Liver (tissue), 9 donors: ENCODE results near the gene WNK4. TPM values are rescaled to one million over a fixed set of nuclear protein-coding genes. Genes with fewer than 3 reads are reported as not detected.

Experiments
- DNase-seq: peaks from one replicate; pipeline ENCODE4 v3.0.0-alpha.2; 2017; ENCODE audit warnings: low spot score
- H3K27ac ChIP-seq, 2 donors: one replicate each; pipeline ENCODE4 v1.7.0; 2013; ENCODE audit warnings: inconsistent platforms in 2 of 2, low read length in 2 of 2, control low read depth in 1 of 2, low read depth in 1 of 2, mild to moderate bottlenecking in 1 of 2
- H3K27me3 ChIP-seq, 4 donors: one replicate each; pipeline versions ENCODE4 v1.6.1 to v1.7.0; 2013; ENCODE audit warnings: low read length in 3 of 4, inconsistent platforms in 1 of 4, mild to moderate bottlenecking in 1 of 4, moderate library complexity in 1 of 4; ENCODE audit not compliant: control insufficient read depth in 4 of 4, insufficient read depth in 4 of 4
- H3K36me3 ChIP-seq, 4 donors: one replicate each; pipeline versions ENCODE4 v1.6.1 to v1.7.0; 2013; ENCODE audit warnings: low read length in 3 of 4, mild to moderate bottlenecking in 3 of 4, low read depth in 1 of 4, moderate library complexity in 1 of 4; ENCODE audit not compliant: control insufficient read depth in 4 of 4, insufficient read depth in 3 of 4
- H3K4me1 ChIP-seq, 4 donors: one replicate each; pipeline versions ENCODE4 v1.6.1 to v1.7.0; 2013; ENCODE audit warnings: low read length in 3 of 4, mild to moderate bottlenecking in 3 of 4, moderate library complexity in 1 of 4; ENCODE audit not compliant: control insufficient read depth in 4 of 4, insufficient read depth in 4 of 4
- H3K4me3 ChIP-seq, 3 donors: one replicate each; pipeline versions ENCODE4 v1.6.1 to v1.7.0; 2013; ENCODE audit warnings: low read length in 3 of 3, control low read depth in 1 of 3, low read depth in 1 of 3, mild to moderate bottlenecking in 1 of 3
- H3K9ac ChIP-seq, 2 donors: one replicate each; pipeline ENCODE4 v1.7.0; 2013; ENCODE audit warnings: low read length in 2 of 2, mild to moderate bottlenecking in 2 of 2, moderate library complexity in 2 of 2, control low read depth in 1 of 2, low read depth in 1 of 2
- H3K9me3 ChIP-seq, 4 donors: one replicate each; pipeline versions ENCODE4 v1.6.1 to v1.7.0; 2013; ENCODE audit warnings: low read length in 3 of 4; ENCODE audit not compliant: control insufficient read depth in 4 of 4
- ATF3 ChIP-seq: IDR thresholded peaks from 2 replicates; pipeline ENCODE4 v1.6.1; 2016; ENCODE audit warnings: antibody characterized with exemption
- CTCF ChIP-seq: fragments of 150-350 bp; IDR thresholded peaks from 2 replicates; pipeline ENCODE4 v1.5.1; 2017; ENCODE audit warnings: improper control_type of control experiment, low read depth, low read length; ENCODE audit not compliant: missing input control
- EGR1 ChIP-seq, 2 donors: IDR thresholded peaks; 2 replicates each; pipeline ENCODE4 v1.6.1; 2016 to 2018; ENCODE audit warnings: antibody characterized with exemption in 2 of 2, low read depth in 2 of 2
- FOXA1 ChIP-seq: IDR thresholded peaks from 2 replicates; pipeline ENCODE4 v1.6.1; 2016; ENCODE audit warnings: antibody characterized with exemption
- FOXA2 ChIP-seq: IDR thresholded peaks from 2 replicates; pipeline ENCODE4 v1.6.1; 2016; ENCODE audit warnings: antibody characterized with exemption
- GABPA ChIP-seq, 2 donors: IDR thresholded peaks in 1 of 2; conservative IDR thresholded peaks in 1 of 2; 2 replicates each; pipeline ENCODE4 v1.6.1; 2016; ENCODE audit warnings: antibody characterized with exemption in 2 of 2, mild to moderate bottlenecking in 1 of 2, moderate library complexity in 1 of 2
- HNF4A ChIP-seq, 2 donors: conservative IDR thresholded peaks; 2 replicates each; pipeline ENCODE4 v1.6.1; 2016; ENCODE audit warnings: antibody characterized with exemption in 2 of 2, mild to moderate bottlenecking in 2 of 2
- HNF4G ChIP-seq: IDR thresholded peaks from 2 replicates; pipeline ENCODE4 v1.6.1; 2016; ENCODE audit warnings: antibody characterized with exemption
- JUND ChIP-seq, 2 donors: IDR thresholded peaks; 2 replicates each; pipeline ENCODE4 v1.6.1; 2016; ENCODE audit warnings: antibody characterized with exemption in 2 of 2
- MAX ChIP-seq: IDR thresholded peaks from 2 replicates; pipeline ENCODE4 v1.6.1; 2016; ENCODE audit warnings: antibody characterized with exemption
- NR2F2 ChIP-seq: IDR thresholded peaks from 2 replicates; pipeline ENCODE4 v1.6.1; 2016; ENCODE audit warnings: antibody characterized with exemption
- RAD21 ChIP-seq, 2 donors: IDR thresholded peaks; 2 replicates each; pipeline ENCODE4 v1.6.1; 2016; ENCODE audit warnings: antibody characterized with exemption in 2 of 2, mild to moderate bottlenecking in 2 of 2
- RXRA ChIP-seq, 2 donors: IDR thresholded peaks; 2 replicates each; pipeline ENCODE4 v1.6.1; 2017 to 2018; ENCODE audit warnings: antibody characterized with exemption in 2 of 2, mild to moderate bottlenecking in 1 of 2
- SP1 ChIP-seq: IDR thresholded peaks from 2 replicates; pipeline ENCODE4 v1.6.1; 2018; ENCODE audit warnings: antibody characterized with exemption, mild to moderate bottlenecking
- TAF1 ChIP-seq: conservative IDR thresholded peaks from 2 replicates; pipeline ENCODE4 v1.6.1; 2016; ENCODE audit warnings: antibody characterized with exemption, mild to moderate bottlenecking
- YY1 ChIP-seq: IDR thresholded peaks from 2 replicates; pipeline ENCODE4 v1.6.1; 2016; ENCODE audit warnings: antibody characterized with exemption, mild to moderate bottlenecking
- ZBTB33 ChIP-seq: IDR thresholded peaks from 2 replicates; pipeline ENCODE4 v1.6.1; 2016; ENCODE audit warnings: antibody characterized with exemption
- WGBS: extraction: QIAGEN DNeasy Blood & Tissue Kit; methylation state at CpG from one replicate; pipeline ENCODE4 v1.1.7; 2013; 5-methylcytosine and 5-hydroxymethylcytosine counted together
- polyA plus RNA-seq, 2 donors: library from polyadenylated mRNA; stranded (reverse) in 1 of 2; unstranded in 1 of 2; fragments of 200-250 nt in 1 of 2; fragments of >200 nt in 1 of 2; fragmentation: Nextera tagmentation in 1 of 2; extraction: Ambion mirVana in 1 of 2; gene quantifications; one replicate each; pipeline versions ENCODE4 v1.2.1 to v1.2.3, GENCODE V29; 2013 to 2015
- total RNA-seq, 2 donors: library from RNA; depleted of rRNA; stranded (reverse); fragments of >200 nt; gene quantifications; one replicate each; pipeline ENCODE4 v1.2.3, GENCODE V29; 2014
- donor health status: healthy.
- donor health status: healthy.
- donor health status: healthy.
- donor health status: healthy.
- donor health status: healthy.

The WNK4 gene
- total and polyA plus RNA-seq, 4 donors = 0.33 to 7.5 (median 0.50) TPM

GRCh38 chr17:42748908-42749798 lies 31.3 kb upstream of the WNK4 start:
- no peak for DNase-seq
- Histone ChIP-seq H3K27me3 (no peaks in the 10 kb centered on the region), H3K4me3 (no peak overlapping the region), H3K9me3 (no peaks in the 10 kb centered on the region), H3K4me1 (peaks cover 11 to 33% (median 25%) of the 10 kb centered on the region in 4 donors), H3K36me3 (no peaks in the 10 kb centered on the region), H3K27ac (peak overlapping the region in 1 of 2 donors; percentile 28), H3K9ac (no peak overlapping the region)
- 53% methylated on average over 11 of the region's 11 CpGs for WGBS
- TF ChIP-seq HNF4A (conservative IDR thresholded peaks at IDR 0.05) = no peak
- peak; percentile 34 for TF ChIP-seq SP1
- no peak for TF ChIP-seq YY1
- TF ChIP-seq HNF4G = no peak
- peak in 1 of 2 donors; percentile 7 for TF ChIP-seq RXRA (IDR thresholded peaks at IDR 0.05)
- TF ChIP-seq FOXA2 = no peak

- WGBS = 57% methylated on average over 3 of the region's 3 CpGs
- DNase-seq = no peak
- H3K36me3 ChIP-seq = no peaks in the 10 kb centered on the region
- peaks cover 9 to 26% (median 20%) of the 10 kb centered on the region in 4 donors for H3K4me1 ChIP-seq
- no peak overlapping the region for H3K9ac ChIP-seq
- no peaks in the 10 kb centered on the region for H3K9me3 ChIP-seq
- no peak for TF ChIP-seq HNF4G
- TF ChIP-seq NR2F2 = peak; percentile 94
- TF ChIP-seq SP1 = peak; percentile 32
- TF ChIP-seq ATF3 = no peak
- TF ChIP-seq RAD21 (IDR thresholded peaks at IDR 0.05) = no peak
- TF ChIP-seq RXRA (IDR thresholded peaks at IDR 0.05) = peak in 1 of 2 donors; percentile 21
- TF ChIP-seq GABPA (IDR thresholded peaks at IDR 0.05 in 1 of 2, conservative IDR thresholded peaks at IDR 0.05 in 1 of 2) = no peak
- no peak for TF ChIP-seq FOXA1
- no peak for TF ChIP-seq FOXA2
- peak in 1 of 2 donors; percentile 14 for TF ChIP-seq EGR1 (IDR thresholded peaks at IDR 0.05; ENCODE audit: low read depth in 2 of 2)
- no peak overlapping the region for H3K4me3 ChIP-seq
- no peaks in the 10 kb centered on the region for H3K27me3 ChIP-seq
- H3K27ac ChIP-seq = no peak overlapping the region
Observed at GRCh38 chr17:42750739-42751344, 29.6 kb upstream of the WNK4 start.

- DNase-seq = no peak
- H3K27ac ChIP-seq = no peak overlapping the region
- no peaks in the 10 kb centered on the region for H3K9me3 ChIP-seq
- H3K27me3 ChIP-seq = no peaks in the 10 kb centered on the region
- WGBS = 83% methylated on average over 7 of the region's 7 CpGs
- peaks cover 9 to 26% (median 20%) of the 10 kb centered on the region in 4 donors for H3K4me1 ChIP-seq
- H3K36me3 ChIP-seq = no peaks in the 10 kb centered on the region
- H3K9ac ChIP-seq = no peak overlapping the region
- no peak overlapping the region for H3K4me3 ChIP-seq
- TF ChIP-seq FOXA2 = no peak
- TF ChIP-seq MAX = no peak
- no peak for TF ChIP-seq GABPA (IDR thresholded peaks at IDR 0.05 in 1 of 2, conservative IDR thresholded peaks at IDR 0.05 in 1 of 2)
- no peak for TF ChIP-seq EGR1 (IDR thresholded peaks at IDR 0.05; ENCODE audit: low read depth in 2 of 2)
- TF ChIP-seq RAD21 (IDR thresholded peaks at IDR 0.05) = no peak
- TF ChIP-seq HNF4A (conservative IDR thresholded peaks at IDR 0.05) = no peak
- TF ChIP-seq RXRA (IDR thresholded peaks at IDR 0.05) = no peak
- TF ChIP-seq JUND (IDR thresholded peaks at IDR 0.05) = no peak
- no peak for TF ChIP-seq CTCF
- TF ChIP-seq NR2F2 = no peak
- no peak for TF ChIP-seq TAF1
- no peak for TF ChIP-seq ATF3
- no peak for TF ChIP-seq SP1
- no peak for TF ChIP-seq YY1
- no peak for TF ChIP-seq HNF4G
- TF ChIP-seq ZBTB33 = no peak
Observed at GRCh38 chr17:42751628-42752027, 28.8 kb upstream of the WNK4 start.
